ENCODE measurements around the gene ANO1. TPM values are rescaled to one million over a fixed set of nuclear protein-coding genes. Genes with fewer than 3 reads are reported as not detected.

ANO1 gene
- total and polyA plus RNA-seq, 11 donors = 4.2 to 17.8 (median 9.4) TPM

DNA sequence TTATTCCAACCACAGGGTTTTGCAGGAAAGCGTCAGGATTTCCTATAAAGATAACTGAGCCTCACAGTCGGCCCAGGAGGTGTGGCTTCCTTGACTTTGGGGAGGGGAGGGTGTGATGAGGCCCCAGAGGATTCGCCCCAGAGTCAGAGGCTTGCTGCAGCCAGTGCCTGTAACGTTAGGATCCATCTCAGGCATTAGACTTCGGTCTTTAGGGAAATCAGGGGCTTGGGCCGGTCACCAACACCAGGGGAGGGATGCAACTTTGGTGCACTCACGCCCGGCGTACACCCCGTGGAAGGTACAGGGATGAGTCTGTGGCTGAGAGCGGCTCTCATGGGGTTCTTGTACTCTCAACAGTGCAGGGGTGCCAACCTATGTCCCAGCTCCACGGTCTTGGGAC lies 5.7 kb upstream of the ANO1 start:
- Histone ChIP-seq H3K9me3 (no peaks in the 10 kb centered on the region), H3K4me3 (no peak overlapping the region), H3K4me1 (peaks cover 0 to 36% (median 17%) of the 10 kb centered on the region in 12 donors), H3K27me3 (peaks cover 0 to 40% (median 4%) of the 10 kb centered on the region in 9 donors), H3K27ac (peak overlapping the region in 5 of 12 donors; percentile 44 to 80 (median 71)), H3K36me3 (no peaks in the 10 kb centered on the region)
- 37 to 53% (median 41%) methylated on average over 6 to 12 of the region's 12 CpGs for WGBS, 4 donors
- intact Hi-C loops (cut with DNase I) = loop anchor here in 4 of 10 donors (10.0 kb wide), 4 partner anchors 62 to 158 kb away; no protein-coding TSS in a partner anchor
- no peak for TF ChIP-seq POLR2A (IDR thresholded peaks at IDR 0.05)
- TF ChIP-seq, protein P1, sequence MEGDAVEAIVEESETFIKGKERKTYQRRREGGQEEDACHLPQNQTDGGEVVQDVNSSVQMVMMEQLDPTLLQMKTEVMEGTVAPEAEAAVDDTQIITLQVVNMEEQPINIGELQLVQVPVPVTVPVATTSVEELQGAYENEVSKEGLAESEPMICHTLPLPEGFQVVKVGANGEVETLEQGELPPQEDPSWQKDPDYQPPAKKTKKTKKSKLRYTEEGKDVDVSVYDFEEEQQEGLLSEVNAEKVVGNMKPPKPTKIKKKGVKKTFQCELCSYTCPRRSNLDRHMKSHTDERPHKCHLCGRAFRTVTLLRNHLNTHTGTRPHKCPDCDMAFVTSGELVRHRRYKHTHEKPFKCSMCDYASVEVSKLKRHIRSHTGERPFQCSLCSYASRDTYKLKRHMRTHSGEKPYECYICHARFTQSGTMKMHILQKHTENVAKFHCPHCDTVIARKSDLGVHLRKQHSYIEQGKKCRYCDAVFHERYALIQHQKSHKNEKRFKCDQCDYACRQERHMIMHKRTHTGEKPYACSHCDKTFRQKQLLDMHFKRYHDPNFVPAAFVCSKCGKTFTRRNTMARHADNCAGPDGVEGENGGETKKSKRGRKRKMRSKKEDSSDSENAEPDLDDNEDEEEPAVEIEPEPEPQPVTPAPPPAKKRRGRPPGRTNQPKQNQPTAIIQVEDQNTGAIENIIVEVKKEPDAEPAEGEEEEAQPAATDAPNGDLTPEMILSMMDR (IDR thresholded peaks at IDR 0.05) = no peak
- peak in 2 of 4 donors; percentile 29 to 43 for ATAC-seq
- peak in 1 of 5 donors; percentile 55 for DNase-seq

DNA sequence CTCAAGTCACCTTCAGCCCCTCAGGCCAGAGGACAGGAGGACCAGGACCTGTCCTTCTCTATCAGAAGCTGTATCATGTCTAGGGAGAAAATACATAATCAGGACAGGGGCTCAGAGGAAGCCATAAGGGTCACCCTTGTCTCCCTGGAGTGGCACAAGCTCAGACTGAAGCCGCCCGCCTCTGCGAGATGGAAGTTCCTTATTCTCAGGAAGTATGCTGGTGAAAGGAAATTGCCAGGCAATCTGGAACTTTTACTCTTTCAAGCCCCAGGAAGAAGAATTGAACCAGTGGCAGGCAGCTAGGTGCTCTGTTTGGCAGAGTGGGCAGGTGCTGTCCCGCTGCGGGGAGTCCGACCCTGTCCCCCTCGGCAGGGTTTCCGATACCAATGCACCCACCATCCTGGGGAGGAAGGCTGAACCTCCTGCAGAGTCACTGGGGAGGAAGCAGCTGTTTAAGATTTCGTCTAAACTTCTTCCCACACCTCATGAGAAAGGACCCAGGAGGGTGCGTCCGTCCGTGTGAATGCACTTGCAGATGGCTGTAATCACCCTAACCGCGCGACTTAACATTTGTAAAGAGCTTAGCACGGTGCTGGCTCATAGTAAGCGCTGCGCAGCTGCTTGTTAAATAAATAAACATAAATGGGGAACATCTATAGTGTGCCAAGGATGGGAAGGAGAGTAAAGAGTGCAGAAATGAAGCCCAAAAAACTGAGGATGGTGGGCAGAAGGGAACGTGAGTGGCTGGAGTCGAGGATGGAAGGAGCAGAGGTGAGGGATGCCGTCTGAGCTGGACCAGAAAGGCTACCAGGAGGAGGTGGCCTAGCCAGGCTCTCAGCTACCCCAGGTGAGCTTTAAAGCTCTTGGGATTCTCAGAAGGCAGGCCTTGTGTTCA lies 5.0 kb upstream of the ANO1 start:
- 15 to 24% (median 21%) methylated on average over 17 to 21 of the region's 21 CpGs for WGBS, 4 donors
- H3K27me3 ChIP-seq = peaks cover 0 to 45% (median 7%) of the 10 kb centered on the region in 9 donors
- H3K4me3 ChIP-seq = no peak overlapping the region
- ATAC-seq = peak in 2 of 4 donors; percentile 52 to 65
- no peak for TF ChIP-seq POLR2A (IDR thresholded peaks at IDR 0.05)
- TF ChIP-seq, protein P1 (IDR thresholded peaks at IDR 0.05) = no peak
- H3K27ac ChIP-seq = peak overlapping the region in 6 of 12 donors; percentile 37 to 80 (median 72)
- H3K36me3 ChIP-seq = no peaks in the 10 kb centered on the region
- intact Hi-C loops (cut with DNase I) = loop anchor here in 4 of 10 donors (10.0 kb wide), 4 partner anchors 62 to 158 kb away; no protein-coding TSS in a partner anchor
- peaks cover 0 to 40% (median 18%) of the 10 kb centered on the region in 12 donors for H3K4me1 ChIP-seq
- peak in 1 of 5 donors; percentile 47 for DNase-seq
- no peaks in the 10 kb centered on the region for H3K9me3 ChIP-seq

DNA sequence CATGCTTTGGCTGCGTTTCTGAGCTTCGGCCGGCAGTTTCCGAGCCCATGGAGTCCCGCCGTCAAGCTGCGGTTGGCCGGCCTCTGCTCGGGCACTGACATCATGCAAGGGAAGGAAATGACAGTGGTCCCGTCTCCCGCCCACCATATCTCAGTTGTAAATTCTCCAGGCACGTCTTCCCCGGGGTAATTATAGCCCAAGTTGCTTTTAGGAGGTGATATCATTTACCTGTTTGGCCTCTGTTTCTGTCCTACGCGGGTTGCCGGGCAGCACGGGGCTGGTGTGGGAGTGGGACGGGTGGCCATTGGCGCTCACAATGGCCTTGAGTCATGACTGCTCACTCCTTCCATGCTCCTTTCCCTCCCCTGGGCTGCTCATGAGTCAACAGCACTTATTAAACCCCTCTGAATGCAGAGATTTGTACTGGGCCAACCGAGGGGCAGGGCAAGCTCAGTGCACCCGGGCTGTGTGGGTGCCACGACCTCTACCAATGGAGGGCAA lies 4.2 kb upstream of the ANO1 start:
- intact Hi-C loops (cut with DNase I) = loop anchor here in 4 of 10 donors (10.0 kb wide), 4 partner anchors 61 to 159 kb away; no protein-coding TSS in a partner anchor
- TF ChIP-seq POLR2A (IDR thresholded peaks at IDR 0.05) = no peak
- TF ChIP-seq, protein P1 (IDR thresholded peaks at IDR 0.05) = no peak
- Histone ChIP-seq H3K36me3 (no peaks in the 10 kb centered on the region), H3K4me1 (peaks cover 0 to 40% (median 17%) of the 10 kb centered on the region in 12 donors), H3K9me3 (no peaks in the 10 kb centered on the region), H3K4me3 (no peak overlapping the region), H3K27me3 (peaks cover 0 to 43% (median 7%) of the 10 kb centered on the region in 9 donors), H3K27ac (peak overlapping the region in 6 of 12 donors; percentile 37 to 80 (median 72))
- ATAC-seq (peak in 3 of 4 donors; percentile 76 to 86 (median 83)), DNase-seq (peak in 3 of 5 donors; percentile 61 to 74 (median 74))
- WGBS, 4 donors = 23 to 38% (median 29%) methylated on average over 22 of the region's 22 CpGs

DNA sequence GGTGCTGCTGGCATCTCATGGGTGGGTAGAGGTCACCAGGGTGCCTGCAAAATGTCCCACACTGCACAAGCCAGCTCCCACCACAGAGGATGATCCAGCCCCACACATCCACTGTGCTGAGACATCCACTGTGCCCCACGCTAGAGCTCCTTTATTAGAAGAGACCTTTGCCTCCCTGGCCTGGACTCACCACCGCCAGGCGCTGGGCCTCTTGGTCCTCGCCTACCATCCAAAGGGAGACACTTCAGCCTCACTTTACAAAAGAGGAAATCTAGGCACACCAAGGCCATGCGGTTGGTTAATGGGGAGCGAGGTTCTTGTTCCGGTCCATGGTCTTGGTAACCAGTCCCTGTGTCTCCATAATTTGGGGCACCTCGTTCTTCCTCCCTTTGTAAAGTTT lies 3.4 kb upstream of the ANO1 start:
- intact Hi-C loops (cut with DNase I) = loop anchor here in 9 of 10 donors (5.0 to 10.0 kb wide), 9 partner anchors 57 to 160 kb away; no protein-coding TSS in a partner anchor

More for the DNA sequence above, 3.4 kb upstream of the ANO1 start:
- Histone ChIP-seq H3K4me3 (no peak overlapping the region), H3K36me3 (no peaks in the 10 kb centered on the region), H3K4me1 (peaks cover 0 to 42% (median 18%) of the 10 kb centered on the region in 12 donors), H3K27ac (peak overlapping the region in 4 of 12 donors; percentile 9 to 80 (median 54)), H3K9me3 (no peaks in the 10 kb centered on the region), H3K27me3 (peaks cover 0 to 45% (median 7%) of the 10 kb centered on the region in 9 donors)
- WGBS, 4 donors = 94 to 97% (median 96%) methylated on average over 8 of the region's 8 CpGs
- TF ChIP-seq, protein P1 (IDR thresholded peaks at IDR 0.05) = no peak
- no peak for ATAC-seq
- peak in 1 of 5 donors; percentile 9 for DNase-seq
